Measurements from ENCODE around the gene TADA1. TPM values are rescaled to one million over a fixed set of nuclear protein-coding genes. Genes with fewer than 3 reads are reported as not detected.

The TADA1 gene
- total RNA-seq, 1 experiment from 2014 or later: 16.0 TPM

- peak; percentile 93 for TF ChIP-seq SP1 (IDR thresholded peaks at IDR 0.05; ENCODE audit: low read depth)
- no peak for TF ChIP-seq ZNF274 (IDR thresholded peaks at IDR 0.05; ENCODE audit: low read depth, low read length)
- TF ChIP-seq ATF3 (IDR thresholded peaks at IDR 0.05): no peak
- no peak; the same call in 1 of the 2 replicates for TF ChIP-seq CEBPB (IDR thresholded peaks at IDR 0.05; ENCODE audit: low read depth)
- peak; percentile 96 for TF ChIP-seq MAX (IDR thresholded peaks at IDR 0.05)
- TF ChIP-seq RAD21 (IDR thresholded peaks at IDR 0.05; ENCODE audit: low read depth): no peak
Measured at GRCh38 chr1:166875734-166876539, at the start of gene TADA1 (continued).

- H3K4me1 ChIP-seq (ENCODE audit: control insufficient read depth in 1 of 2, insufficient read depth in 2 of 2, low read length in 2 of 2): peaks cover 0 to 13% of the 10 kb centered on the region in 2 experiments; a peak in 2 of 4 replicates
- no TSS peak for BruUV-seq (replicated peaks)
- H3K9me3 ChIP-seq (ENCODE audit: control insufficient read depth in 1 of 2, insufficient read depth in 1 of 2, low read depth in 1 of 2, low read length in 2 of 2): no peaks in the 10 kb centered on the region
- H3K27me3 ChIP-seq (ENCODE audit: insufficient read depth, low read length): no peaks in the 10 kb centered on the region
- ATAC-seq (no peak), DNase-seq (ENCODE audit: low read depth, low spot score) (no peak)
- no peak for TF ChIP-seq CEBPB (IDR thresholded peaks at IDR 0.05; ENCODE audit: low read depth)
- no peak for TF ChIP-seq MAX (IDR thresholded peaks at IDR 0.05)
- TF ChIP-seq EGR1 (IDR thresholded peaks at IDR 0.05; ENCODE audit: low read depth): no peak
- TF ChIP-seq REST (IDR thresholded peaks at IDR 0.05; ENCODE audit: low read depth): no peak
- TF ChIP-seq POLR2A (IDR thresholded peaks at IDR 0.05; ENCODE audit: borderline replicate concordance, extremely low read depth, insufficient read depth, insufficient read length): no peak
- TF ChIP-seq CBX3 (IDR thresholded peaks at IDR 0.05; ENCODE audit: low read depth): no peak
- no peak for TF ChIP-seq JUND (IDR thresholded peaks at IDR 0.05)
- TF ChIP-seq EZH2phosphoT487 (IDR thresholded peaks at IDR 0.05; ENCODE audit: borderline replicate concordance): no peak
- H3K9ac ChIP-seq (ENCODE audit: low read length): no peak overlapping the region
- H3K36me3 ChIP-seq (ENCODE audit: control insufficient read depth in 1 of 2, insufficient read depth in 2 of 2, low read length in 2 of 2): no peaks in the 10 kb centered on the region
- peak overlapping the region; percentile 3; the same call in 1 of the 2 replicates for H3K4me2 ChIP-seq (ENCODE audit: low read length)
- H3K9me2 ChIP-seq (ENCODE audit: insufficient read depth): no peaks in the 10 kb centered on the region
- intact Hi-C loops (cut with micrococcal nuclease): no loop called here
- H3K27ac ChIP-seq (ENCODE audit: low read depth, low read length): no peak overlapping the region
- ChIA-PET POLR2A (no interaction called here), CTCF (no interaction called here), RAD21 (ENCODE audit: low non-redundant PET in 1 of 2, low total read pairs in 2 of 2, uncharacterized antibody in 2 of 2, unreplicated experiment in 2 of 2) (no interaction called here)
- no peak overlapping the region for H2AFZ ChIP-seq (ENCODE audit: low read depth, low read length, poor library complexity, severe bottlenecking)
- no peaks in the 10 kb centered on the region for H4K20me1 ChIP-seq (ENCODE audit: insufficient read depth)
- H3K79me2 ChIP-seq (ENCODE audit: insufficient read depth, low read length): no peaks in the 10 kb centered on the region
- no peak overlapping the region for H3K4me3 ChIP-seq (replicated peaks in 1 of 2; ENCODE audit: low read depth in 1 of 2, low read length in 2 of 2)
Measured at GRCh38 chr1:166924823-166925541, 48.9 kb upstream of the TADA1 start.
